ENCODE data around the gene TSHZ2. TPM values are rescaled to one million over a fixed set of nuclear protein-coding genes. Genes with fewer than 3 reads are reported as not detected.

TSHZ2 gene
- total RNA-seq, 1 experiment from 2014 or later = 0.20 TPM

DNA sequence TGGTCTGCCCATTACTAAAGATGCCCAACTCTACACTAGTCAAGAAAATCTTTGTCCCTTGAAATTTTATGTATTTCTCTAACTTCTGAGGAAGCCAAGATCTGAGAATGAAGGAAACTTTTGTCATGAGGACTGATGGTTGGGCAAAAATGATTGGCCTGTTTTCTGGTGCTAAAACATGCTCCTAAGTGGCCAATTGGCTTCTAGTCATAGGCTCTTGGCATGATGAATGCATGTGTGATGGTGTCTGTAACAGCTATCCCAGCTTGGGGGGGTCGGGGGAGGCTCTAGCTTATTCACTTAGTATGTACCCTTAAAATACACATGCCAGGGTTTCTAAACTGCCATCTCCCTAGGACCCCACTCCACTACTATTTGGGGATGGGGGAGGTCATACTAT, 392.9 kb downstream of the TSHZ2 start:
- H3K27ac Mint-ChIP-seq = no peak overlapping the region
- H3K9me3 Mint-ChIP-seq = no peaks in the 10 kb centered on the region
- POLR2A ChIA-PET = no interaction called here
- DNase-seq (ENCODE audit: low spot score) = no peak
- no peak overlapping the region for H3K4me3 Mint-ChIP-seq
- ATAC-seq = no peak
- peaks cover 8% of the 10 kb centered on the region for H3K4me1 Mint-ChIP-seq
- no peaks in the 10 kb centered on the region for H3K27me3 Mint-ChIP-seq (ENCODE audit: low read depth)
- no peaks in the 10 kb centered on the region for H3K36me3 Mint-ChIP-seq
- no peak for TF ChIP-seq HMGA2 (CRISPR knock-in tag; IDR thresholded peaks at IDR 0.05)
- no peak for TF ChIP-seq GRHL2 (CRISPR knock-in tag; IDR thresholded peaks at IDR 0.05; ENCODE audit: insufficient replicate concordance, severe bottlenecking)
- TF ChIP-seq, protein P1, sequence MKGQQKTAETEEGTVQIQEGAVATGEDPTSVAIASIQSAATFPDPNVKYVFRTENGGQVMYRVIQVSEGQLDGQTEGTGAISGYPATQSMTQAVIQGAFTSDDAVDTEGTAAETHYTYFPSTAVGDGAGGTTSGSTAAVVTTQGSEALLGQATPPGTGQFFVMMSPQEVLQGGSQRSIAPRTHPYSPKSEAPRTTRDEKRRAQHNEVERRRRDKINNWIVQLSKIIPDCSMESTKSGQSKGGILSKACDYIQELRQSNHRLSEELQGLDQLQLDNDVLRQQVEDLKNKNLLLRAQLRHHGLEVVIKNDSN (CRISPR knock-in tag; IDR thresholded peaks at IDR 0.05) = no peak
- TF ChIP-seq MLX (CRISPR knock-in tag; IDR thresholded peaks at IDR 0.05) = no peak
- TF ChIP-seq ESRRA (CRISPR knock-in tag; IDR thresholded peaks at IDR 0.05; ENCODE audit: borderline replicate concordance) = no peak
- no peak for TF ChIP-seq SOX15 (CRISPR knock-in tag; IDR thresholded peaks at IDR 0.05)
- no peak for TF ChIP-seq ZNF317 (CRISPR knock-in tag; IDR thresholded peaks at IDR 0.05; ENCODE audit: borderline replicate concordance, low read depth)
- no peak for TF ChIP-seq ZNF396 (CRISPR knock-in tag; IDR thresholded peaks at IDR 0.05; ENCODE audit: borderline replicate concordance)
- TF ChIP-seq NFATC4 (CRISPR knock-in tag; IDR thresholded peaks at IDR 0.05) = no peak
- no peak for TF ChIP-seq FOXK1 (CRISPR knock-in tag; IDR thresholded peaks at IDR 0.05)
- TF ChIP-seq ZNF121 (CRISPR knock-in tag; IDR thresholded peaks at IDR 0.05) = no peak
- no peak for TF ChIP-seq PRDM15 (CRISPR knock-in tag; IDR thresholded peaks at IDR 0.05)
- TF ChIP-seq, protein P2, sequence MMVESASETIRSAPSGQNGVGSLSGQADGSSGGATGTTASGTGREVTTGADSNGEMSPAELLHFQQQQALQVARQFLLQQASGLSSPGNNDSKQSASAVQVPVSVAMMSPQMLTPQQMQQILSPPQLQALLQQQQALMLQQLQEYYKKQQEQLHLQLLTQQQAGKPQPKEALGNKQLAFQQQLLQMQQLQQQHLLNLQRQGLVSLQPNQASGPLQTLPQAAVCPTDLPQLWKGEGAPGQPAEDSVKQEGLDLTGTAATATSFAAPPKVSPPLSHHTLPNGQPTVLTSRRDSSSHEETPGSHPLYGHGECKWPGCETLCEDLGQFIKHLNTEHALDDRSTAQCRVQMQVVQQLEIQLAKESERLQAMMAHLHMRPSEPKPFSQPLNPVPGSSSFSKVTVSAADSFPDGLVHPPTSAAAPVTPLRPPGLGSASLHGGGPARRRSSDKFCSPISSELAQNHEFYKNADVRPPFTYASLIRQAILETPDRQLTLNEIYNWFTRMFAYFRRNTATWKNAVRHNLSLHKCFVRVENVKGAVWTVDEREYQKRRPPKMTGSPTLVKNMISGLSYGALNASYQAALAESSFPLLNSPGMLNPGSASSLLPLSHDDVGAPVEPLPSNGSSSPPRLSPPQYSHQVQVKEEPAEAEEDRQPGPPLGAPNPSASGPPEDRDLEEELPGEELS (CRISPR knock-in tag; IDR thresholded peaks at IDR 0.05) = no peak
- TF ChIP-seq NFYB (CRISPR knock-in tag; conservative IDR thresholded peaks at IDR 0.05; ENCODE audit: low read depth) = no peak
- TF ChIP-seq ZNF416 (CRISPR knock-in tag; IDR thresholded peaks at IDR 0.05) = no peak
- TF ChIP-seq MYBL2 (CRISPR knock-in tag; IDR thresholded peaks at IDR 0.05) = no peak
- CTCF ChIA-PET = no interaction called here

GRCh38 chr20:53365539-53366075, 393.4 kb downstream of the TSHZ2 start:
- no peaks in the 10 kb centered on the region for H3K27me3 Mint-ChIP-seq (ENCODE audit: low read depth)
- CTCF ChIA-PET = no interaction called here
- POLR2A ChIA-PET = no interaction called here
- H3K9me3 Mint-ChIP-seq = no peaks in the 10 kb centered on the region
- no peak overlapping the region for H3K27ac Mint-ChIP-seq
- ATAC-seq (no peak), DNase-seq (ENCODE audit: low spot score) (no peak)
- no peaks in the 10 kb centered on the region for H3K36me3 Mint-ChIP-seq
- peaks cover 8% of the 10 kb centered on the region for H3K4me1 Mint-ChIP-seq
- no peak overlapping the region for H3K4me3 Mint-ChIP-seq
- TF ChIP-seq SMAD4 (CRISPR knock-in tag; IDR thresholded peaks at IDR 0.05) = no peak
- TF ChIP-seq ZSCAN18 (CRISPR knock-in tag; IDR thresholded peaks at IDR 0.05) = no peak
- TF ChIP-seq HMGA2 (CRISPR knock-in tag; IDR thresholded peaks at IDR 0.05) = no peak
- no peak for TF ChIP-seq FOXK1 (CRISPR knock-in tag; IDR thresholded peaks at IDR 0.05)
- no peak for TF ChIP-seq ZNF532 (CRISPR knock-in tag; IDR thresholded peaks at IDR 0.05; ENCODE audit: borderline replicate concordance)
- TF ChIP-seq CTCF (IDR thresholded peaks at IDR 0.05) = no peak

Data from WTC11 (cell line).